HCT116 (cell line): ENCODE measurements around the gene CBLB. TPM values are rescaled to one million over a fixed set of nuclear protein-coding genes. Genes with fewer than 3 reads are reported as not detected.

Source experiments
- ATAC-seq: fragments of 200-7000 bp; cut with Tn5 transposase; 2 replicates; pipeline ENCODE4 v1.9.1; 2020; ENCODE audit warnings: mild to moderate bottlenecking, moderate library complexity
- BruUV-seq: library from RNA; stranded (reverse); fragments of 400-500 nt; replicated peaks from 2 replicates; lab custom pipeline; 2021; lab: Mats Ljungman, UMichigan
- CTCF ChIA-PET: fragments of 300-600 bp; sonication (Branson Sonifier 250); formaldehyde crosslinking; loops from one replicate; lab custom pipeline; 2021; ENCODE audit warnings: antibody characterized with exemption; lab: Charles Lee
- POLR2A ChIA-PET: fragments of 300-600, 350-600 bp; sonication (Branson Sonifier 250); formaldehyde crosslinking; loops from one replicate; lab custom pipeline; 2021; ENCODE audit warnings: antibody characterized with exemption; lab: Charles Lee
- RAD21 ChIA-PET, 2 experiments: fragments of 300-600 bp; sonication (Branson Sonifier 250); formaldehyde crosslinking; loops; one replicate each; lab custom pipeline; 2023; ENCODE audit warnings: low total read pairs in 2 of 2; ENCODE audit not compliant: uncharacterized antibody in 2 of 2, unreplicated experiment in 2 of 2, low non-redundant PET in 1 of 2; lab: Charles Lee
- DNase-seq: peaks from one replicate; pipeline ENCODE4 v3.0.0-alpha.2; 2010; ENCODE audit warnings: low read depth, low spot score
- H2AFZ ChIP-seq: fragments of 200-600 bp; shearing (Covaris generic), sonication (generic); 2 replicates; pipeline ENCODE4 v1.6.1; 2017; ENCODE audit warnings: low read depth, mixed run types, mixed read lengths, antibody characterized with exemption, low read length; ENCODE audit not compliant: poor library complexity, severe bottlenecking
- H3K27ac ChIP-seq: 2 replicates; pipeline ENCODE4 v1.5.1; 2012; ENCODE audit warnings: low read depth, low read length
- H3K27me3 ChIP-seq: fragments of 200-600 bp; sonication (generic); 2 replicates; pipeline ENCODE4 v1.6.1; 2016; ENCODE audit warnings: mixed run types, low read length, mixed read lengths; ENCODE audit not compliant: insufficient read depth
- H3K36me3 ChIP-seq, 2 experiments: fragments of 200-500 bp in 1 of 2; fragments of 200-600 bp in 1 of 2; sonication (Bioruptor generic) in 1 of 2; sonication (generic) in 1 of 2; 2 replicates each; pipeline versions ENCODE4 v1.5.1 to v1.6.1; 2014 to 2016; ENCODE audit warnings: low read length in 2 of 2, inconsistent platforms in 1 of 2, mixed read lengths in 1 of 2, mixed run types in 1 of 2; ENCODE audit not compliant: insufficient read depth in 2 of 2, control insufficient read depth in 1 of 2
- H3K4me1 ChIP-seq, 2 experiments: fragments of 200-600 bp in 1 of 2; sonication (generic) in 1 of 2; 2 replicates each; pipeline versions ENCODE4 v1.5.1 to v1.6.1; 2012 to 2017; ENCODE audit warnings: low read length in 2 of 2, inconsistent platforms in 1 of 2, mild to moderate bottlenecking in 1 of 2, mixed read lengths in 1 of 2, mixed run types in 1 of 2, moderate library complexity in 1 of 2; ENCODE audit not compliant: insufficient read depth in 2 of 2, control insufficient read depth in 1 of 2
- H3K4me2 ChIP-seq: fragments of 200-600 bp; sonication (generic); 2 replicates; pipeline ENCODE4 v1.6.1; 2017; ENCODE audit warnings: mixed run types, low read length, mixed read lengths
- H3K4me3 ChIP-seq, 2 experiments: fragments of 200-600 bp in 1 of 2; sonication (generic) in 1 of 2; replicated peaks in 1 of 2; 2 replicates each; pipeline ENCODE4 v1.5.1; 2011 to 2016; ENCODE audit warnings: low read length in 2 of 2, control low read depth in 1 of 2, low read depth in 1 of 2, mild to moderate bottlenecking in 1 of 2, mixed read lengths in 1 of 2, mixed run types in 1 of 2
- H3K79me2 ChIP-seq: fragments of 200-600 bp; sonication (generic); 2 replicates; pipeline ENCODE4 v1.6.1; 2017; ENCODE audit warnings: mild to moderate bottlenecking, mixed run types, low read length, moderate library complexity, mixed read lengths; ENCODE audit not compliant: insufficient read depth
- H3K9ac ChIP-seq: fragments of 200-600 bp; sonication (generic); 2 replicates; pipeline ENCODE4 v1.6.1; 2016; ENCODE audit warnings: low read length, mixed read lengths
- H3K9me2 ChIP-seq: fragments of 200-600 bp; sonication (generic), shearing (Covaris generic); 2 replicates; pipeline ENCODE4 v1.6.1; 2017; ENCODE audit warnings: mixed run types, mild to moderate bottlenecking, moderate library complexity; ENCODE audit not compliant: insufficient read depth
- H3K9me3 ChIP-seq, 2 experiments: fragments of 200-500 bp in 1 of 2; fragments of 200-600 bp in 1 of 2; sonication (Bioruptor generic) in 1 of 2; sonication (generic) in 1 of 2; 2 replicates each; pipeline ENCODE4 v1.6.1; 2014 to 2017; ENCODE audit warnings: low read length in 2 of 2, mixed read lengths in 2 of 2, inconsistent platforms in 1 of 2, low read depth in 1 of 2, mild to moderate bottlenecking in 1 of 2, mixed run types in 1 of 2, moderate library complexity in 1 of 2; ENCODE audit not compliant: control insufficient read depth in 1 of 2, insufficient read depth in 1 of 2
- H4K20me1 ChIP-seq: fragments of 200-600 bp; sonication (generic), shearing (Covaris generic); 2 replicates; pipeline ENCODE4 v1.6.1; 2017; ENCODE audit warnings: mixed run types, mild to moderate bottlenecking, moderate library complexity; ENCODE audit not compliant: insufficient read depth
- CTCF ChIP-seq, 3 experiments: fragments of 200-600 bp in 1 of 3; sonication (generic) in 1 of 3; IDR thresholded peaks in 2 of 3; conservative IDR thresholded peaks in 1 of 3; 2 replicates each; pipeline ENCODE4 v1.5.1; 2012 to 2017; ENCODE audit warnings: low read depth in 2 of 3, low read length in 2 of 3, antibody characterized with exemption in 1 of 3, borderline replicate concordance in 1 of 3, control low read depth in 1 of 3, mild to moderate bottlenecking in 1 of 3, mixed read lengths in 1 of 3, mixed run types in 1 of 3, moderate library complexity in 1 of 3; ENCODE audit not compliant: insufficient read depth in 1 of 3
- FOSL1 ChIP-seq: IDR thresholded peaks from 2 replicates; pipeline ENCODE4 v1.6.1; 2012; ENCODE audit warnings: low read depth
- POLR2A ChIP-seq: IDR thresholded peaks from 2 replicates; pipeline ENCODE4 v1.7.0; 2011; ENCODE audit warnings: borderline replicate concordance; ENCODE audit not compliant: insufficient read depth, insufficient read length; ENCODE audit errors: extremely low read depth
- POLR2AphosphoS5 ChIP-seq: IDR thresholded peaks from 2 replicates; pipeline ENCODE4 v1.6.1; 2011; ENCODE audit warnings: mild to moderate bottlenecking, low read depth, low read length, moderate library complexity
- SRF ChIP-seq: IDR thresholded peaks from 2 replicates; pipeline ENCODE4 v1.6.1; 2012; ENCODE audit warnings: low read depth
- TCF7L2 ChIP-seq: IDR thresholded peaks from 2 replicates; pipeline ENCODE4 v1.7.0; 2011; ENCODE audit warnings: borderline replicate concordance, inconsistent platforms; ENCODE audit not compliant: insufficient read depth, insufficient read length; ENCODE audit errors: extremely low read depth
- YY1 ChIP-seq: IDR thresholded peaks from 2 replicates; pipeline ENCODE4 v1.6.1; 2011; ENCODE audit warnings: low read length, low read depth, moderate library complexity, mild to moderate bottlenecking; ENCODE audit not compliant: insufficient replicate concordance; ENCODE audit errors: extremely low read depth
- intact Hi-C: fragments of 100-400 bp; cut with micrococcal nuclease; formaldehyde crosslinking; loops from 2 replicates; pipeline ENCODE4 v1.10.0; 2022
- total RNA-seq: library from RNA; stranded (reverse); gene quantifications from one replicate; pipeline ENCODE4 v1.2.1, GENCODE V29; 2021; ENCODE audit not compliant: unreplicated experiment

CBLB gene
- total RNA-seq, 1 experiment from 2014 or later, result 10.4 TPM

GRCh38 chr3:105764378-105765307, 104.2 kb downstream of the CBLB start:
- POLR2A ChIA-PET, result no interaction called here
- Histone ChIP-seq H3K36me3 (no peaks in the 10 kb centered on the region), H3K79me2 (no peaks in the 10 kb centered on the region), H3K9me2 (no peaks in the 10 kb centered on the region), H3K4me3 (no peak overlapping the region), H2AFZ (no peak overlapping the region), H3K4me2 (no peak overlapping the region), H3K4me1 (no peaks in the 10 kb centered on the region), H3K9me3 (peaks cover 0 to 2% of the 10 kb centered on the region in 2 experiments; a peak in 2 of 4 replicates), H4K20me1 (no peaks in the 10 kb centered on the region), H3K9ac (no peak overlapping the region), H3K27me3 (no peaks in the 10 kb centered on the region), H3K27ac (no peak overlapping the region)
- no peak for DNase-seq
- no TSS peak for BruUV-seq
- RAD21 ChIA-PET, result no interaction called here
- CTCF ChIA-PET, result no interaction called here
- no peak for TF ChIP-seq TCF7L2
- no peak for TF ChIP-seq SRF
- no peak for TF ChIP-seq CTCF (IDR thresholded peaks at IDR 0.05 in 2 of 3, conservative IDR thresholded peaks at IDR 0.05 in 1 of 3; ENCODE audit: borderline replicate concordance in 1 of 3, insufficient read depth in 1 of 3, low read depth in 2 of 3, low read length in 2 of 3)
- no peak for TF ChIP-seq POLR2A
- TF ChIP-seq POLR2AphosphoS5, result no peak
- TF ChIP-seq FOSL1, result no peak
- no peak for TF ChIP-seq YY1
- ATAC-seq, result no peak
- intact Hi-C loops, result no loop called here
